HG03196 (cell line): Measurements from ENCODE around the gene S100A10.

Experiments
- ATAC-seq: cut with Tn5 transposase; IDR thresholded peaks from one replicate; pipeline ENCODE4 v1.9.1; 2021; ENCODE audit not compliant: unreplicated experiment

Gene S100A10

GRCh38 chr1:152013664-152014237, 20.1 kb upstream of the S100A10 start:
- ATAC-seq: no peak

GRCh38 chr1:152009691-152010090, 16.0 kb upstream of the S100A10 start:
- ATAC-seq: no peak

- ATAC-seq: no peak
Measured at GRCh38 chr1:152007047-152007446, 13.4 kb upstream of the S100A10 start.

GRCh38 chr1:152005360-152005912, 11.8 kb upstream of the S100A10 start:
- ATAC-seq: no peak

GRCh38 chr1:152003846-152004442, 10.3 kb upstream of the S100A10 start:
- ATAC-seq: no peak

GRCh38 chr1:152002960-152003359, 9.3 kb upstream of the S100A10 start:
- ATAC-seq: no peak

GRCh38 chr1:152001631-152002584, 8.2 kb upstream of the S100A10 start:
- no peak for ATAC-seq

- no peak for ATAC-seq
Measured at GRCh38 chr1:152000964-152001630, 7.4 kb upstream of the S100A10 start.

GRCh38 chr1:151998611-151999362, 5.1 kb upstream of the S100A10 start:
- no peak for ATAC-seq

GRCh38 chr1:151997284-151997570, 3.6 kb upstream of the S100A10 start:
- no peak for ATAC-seq

- ATAC-seq: no peak
Measured at GRCh38 chr1:151995774-151996173, 2.1 kb upstream of the S100A10 start.

GRCh38 chr1:151994956-151995355, 1.3 kb upstream of the S100A10 start:
- no peak for ATAC-seq

- no peak for ATAC-seq
Measured at GRCh38 chr1:151993084-151993733, 450 bp downstream of the S100A10 start.

GRCh38 chr1:151992303-151993083, 1.2 kb downstream of the S100A10 start:
- ATAC-seq: no peak

GRCh38 chr1:151991663-151992302, 1.9 kb downstream of the S100A10 start:
- ATAC-seq: no peak

- ATAC-seq: no peak
Measured at GRCh38 chr1:151990856-151991198, 2.8 kb downstream of the S100A10 start.

GRCh38 chr1:151990058-151990855, 3.4 kb downstream of the S100A10 start:
- no peak for ATAC-seq

- no peak for ATAC-seq
Measured at GRCh38 chr1:151989211-151989862, 4.3 kb downstream of the S100A10 start.
